Measurements from ENCODE around the gene GLOD4. TPM values are rescaled to one million over a fixed set of nuclear protein-coding genes. Genes with fewer than 3 reads are reported as not detected.

The GLOD4 gene
- total and polyA plus RNA-seq, 10 donors, result 38.6 to 69.7 (median 54.0) TPM

GRCh38 chr17:798246-798645, 16.2 kb upstream of the GLOD4 start:
- no peaks in the 10 kb centered on the region for H3K27me3 ChIP-seq (replicated peaks in 1 of 7)
- no peak overlapping the region for H3K4me3 ChIP-seq
- H3K9me3 ChIP-seq, result no peaks in the 10 kb centered on the region
- TF ChIP-seq POLR2AphosphoS5 (IDR thresholded peaks at IDR 0.05) (no peak), POLR2A (IDR thresholded peaks at IDR 0.05) (no peak), CTCF (IDR thresholded peaks at IDR 0.05 in 8 of 11, conservative IDR thresholded peaks at IDR 0.05 in 3 of 11) (no peak)
- DNase-seq, result peak; percentile 16
- 68 to 81% (median 80%) methylated on average over 11 of the region's 11 CpGs for WGBS, 5 donors
- no peak overlapping the region for H3K27ac ChIP-seq
- peaks cover 0 to 26% (median 15%) of the 10 kb centered on the region in 6 donors for H3K4me1 ChIP-seq
- intact Hi-C loops (cut with DNase I; ENCODE audit: low total_unique reads), result loop anchor here (5.0 kb wide), 1 partner anchor 184 kb away; no protein-coding TSS in a partner anchor
- peaks cover 0 to 5% (median 0%) of the 10 kb centered on the region in 6 donors for H3K36me3 ChIP-seq

GRCh38 chr17:797236-797840, 15.3 kb upstream of the GLOD4 start:
- TF ChIP-seq POLR2AphosphoS5 (IDR thresholded peaks at IDR 0.05) (peak; percentile 7 to 60 (median 54)), CTCF (IDR thresholded peaks at IDR 0.05 in 8 of 11, conservative IDR thresholded peaks at IDR 0.05 in 3 of 11) (no peak)

GRCh38 chr17:796609-797008, 14.5 kb upstream of the GLOD4 start:
- Histone ChIP-seq H3K4me1 (peaks cover 0 to 26% (median 15%) of the 10 kb centered on the region in 6 donors), H3K36me3 (peaks cover 0 to 22% (median 14%) of the 10 kb centered on the region in 6 donors), H3K9me3 (no peaks in the 10 kb centered on the region), H3K27ac (peak overlapping the region in 1 of 8 donors; percentile 4), H3K4me3 (no peak overlapping the region), H3K27me3 (replicated peaks in 1 of 7) (no peaks in the 10 kb centered on the region)
- peak; percentile 54 for DNase-seq
- 84 to 92% (median 86%) methylated on average over 11 to 15 of the region's 15 CpGs for WGBS, 5 donors
- TF ChIP-seq POLR2AphosphoS5 (IDR thresholded peaks at IDR 0.05) (no peak), CTCF (IDR thresholded peaks at IDR 0.05 in 8 of 11, conservative IDR thresholded peaks at IDR 0.05 in 3 of 11) (no peak), POLR2A (IDR thresholded peaks at IDR 0.05) (no peak)
- intact Hi-C loops (cut with DNase I; ENCODE audit: low total_unique reads), result loop anchor here (5.0 kb wide), 1 partner anchor 186 kb away; no protein-coding TSS in a partner anchor

More at GRCh38 chr17:797236-797840, 15.3 kb upstream of the GLOD4 start:
- peak; percentile 68 for DNase-seq
- Histone ChIP-seq H3K4me1 (peaks cover 0 to 26% (median 15%) of the 10 kb centered on the region in 6 donors), H3K4me3 (no peak overlapping the region), H3K9me3 (no peaks in the 10 kb centered on the region), H3K36me3 (peaks cover 0 to 15% (median 6%) of the 10 kb centered on the region in 6 donors), H3K27ac (peak overlapping the region in 3 of 8 donors; percentile 4 to 8 (median 6)), H3K27me3 (replicated peaks in 1 of 7) (no peaks in the 10 kb centered on the region)
- intact Hi-C loops (cut with DNase I; ENCODE audit: low total_unique reads), result loop anchor here (5.0 kb wide), 1 partner anchor 185 kb away; no protein-coding TSS in a partner anchor
- WGBS, 5 donors, result 61 to 81% (median 74%) methylated on average over 16 to 22 of the region's 22 CpGs

- Histone ChIP-seq H3K27me3 (replicated peaks in 1 of 7) (no peaks in the 10 kb centered on the region), H3K9me3 (no peaks in the 10 kb centered on the region), H3K4me1 (peaks cover 0 to 26% (median 15%) of the 10 kb centered on the region in 6 donors), H3K4me3 (no peak overlapping the region), H3K36me3 (peaks cover 0 to 30% (median 20%) of the 10 kb centered on the region in 6 donors), H3K27ac (no peak overlapping the region)
- intact Hi-C loops (cut with DNase I; ENCODE audit: low total_unique reads), result loop anchor here (5.0 kb wide), 1 partner anchor 187 kb away; no protein-coding TSS in a partner anchor
- TF ChIP-seq POLR2AphosphoS5 (IDR thresholded peaks at IDR 0.05), result no peak
- TF ChIP-seq CTCF (IDR thresholded peaks at IDR 0.05 in 8 of 11, conservative IDR thresholded peaks at IDR 0.05 in 3 of 11), result no peak
- no peak for TF ChIP-seq POLR2A (IDR thresholded peaks at IDR 0.05)
- DNase-seq, result peak; percentile 6
- WGBS, 5 donors, result 79 to 91% (median 86%) methylated on average over 9 of the region's 9 CpGs
Observed at GRCh38 chr17:795721-796120, 13.6 kb upstream of the GLOD4 start.

All from spleen (tissue), 11 donors.